ENCODE results near the gene ADAM12.

ADAM12 gene

DNA sequence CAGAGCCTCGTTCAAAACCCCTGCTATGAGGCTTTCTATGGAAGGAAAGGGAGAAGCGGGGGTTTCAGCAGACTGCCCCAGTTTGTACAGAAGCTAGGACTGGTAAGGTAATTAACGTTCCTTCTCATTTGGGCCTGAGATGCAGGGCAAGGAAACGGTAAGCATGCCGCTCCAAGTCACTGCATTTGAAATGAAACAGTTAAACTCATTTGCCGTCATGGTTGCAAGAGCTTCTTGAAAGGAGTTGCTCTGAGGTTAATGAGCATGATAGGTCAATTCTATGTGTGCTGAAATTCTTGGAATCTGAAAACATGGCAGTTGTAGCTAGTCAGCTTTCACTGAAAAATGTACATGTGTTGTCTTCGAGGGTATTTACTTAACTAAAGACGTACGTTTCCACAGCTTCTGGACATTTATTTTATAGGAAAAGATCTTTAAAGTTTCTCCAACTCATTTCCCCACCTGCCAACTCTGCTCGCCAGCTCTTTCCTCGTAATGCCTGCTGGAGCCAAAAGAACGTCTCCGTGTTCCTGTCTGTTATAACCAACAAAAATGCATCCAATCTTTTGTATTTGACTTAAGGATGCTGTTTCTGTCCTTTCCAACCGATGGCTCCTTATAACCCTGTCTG, 73.3 kb downstream of the ADAM12 start:
- TF ChIP-seq, protein P1, sequence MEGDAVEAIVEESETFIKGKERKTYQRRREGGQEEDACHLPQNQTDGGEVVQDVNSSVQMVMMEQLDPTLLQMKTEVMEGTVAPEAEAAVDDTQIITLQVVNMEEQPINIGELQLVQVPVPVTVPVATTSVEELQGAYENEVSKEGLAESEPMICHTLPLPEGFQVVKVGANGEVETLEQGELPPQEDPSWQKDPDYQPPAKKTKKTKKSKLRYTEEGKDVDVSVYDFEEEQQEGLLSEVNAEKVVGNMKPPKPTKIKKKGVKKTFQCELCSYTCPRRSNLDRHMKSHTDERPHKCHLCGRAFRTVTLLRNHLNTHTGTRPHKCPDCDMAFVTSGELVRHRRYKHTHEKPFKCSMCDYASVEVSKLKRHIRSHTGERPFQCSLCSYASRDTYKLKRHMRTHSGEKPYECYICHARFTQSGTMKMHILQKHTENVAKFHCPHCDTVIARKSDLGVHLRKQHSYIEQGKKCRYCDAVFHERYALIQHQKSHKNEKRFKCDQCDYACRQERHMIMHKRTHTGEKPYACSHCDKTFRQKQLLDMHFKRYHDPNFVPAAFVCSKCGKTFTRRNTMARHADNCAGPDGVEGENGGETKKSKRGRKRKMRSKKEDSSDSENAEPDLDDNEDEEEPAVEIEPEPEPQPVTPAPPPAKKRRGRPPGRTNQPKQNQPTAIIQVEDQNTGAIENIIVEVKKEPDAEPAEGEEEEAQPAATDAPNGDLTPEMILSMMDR (IDR thresholded peaks at IDR 0.05; ENCODE audit: control extremely low read depth, extremely low read depth, low read depth, missing control alignments), result no peak

DNA sequence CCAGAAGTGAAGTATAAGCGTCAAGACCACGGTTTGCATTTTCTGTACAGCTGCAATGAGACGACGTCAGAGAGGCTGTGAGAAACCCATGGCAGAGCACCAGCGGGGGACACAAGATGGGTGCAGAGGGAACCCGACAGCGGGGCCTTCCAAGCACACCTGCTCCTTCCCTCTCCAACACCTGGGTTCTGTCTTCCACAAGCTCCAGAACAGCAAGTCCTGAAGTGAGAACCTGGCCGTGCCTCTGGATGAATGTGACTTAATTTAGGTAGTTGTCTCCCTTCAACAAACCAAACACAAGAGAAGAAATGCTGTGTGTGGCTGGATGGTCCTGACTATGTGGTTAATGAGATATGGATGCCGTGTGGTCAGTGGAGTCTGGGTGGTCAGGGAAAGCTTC, 76.1 kb downstream of the ADAM12 start:
- TF ChIP-seq, protein P1 (IDR thresholded peaks at IDR 0.05; ENCODE audit: control extremely low read depth, extremely low read depth, low read depth, missing control alignments), result no peak
- CTCF ChIA-PET, result no interaction called here
- POLR2A ChIA-PET, result no interaction called here
- DNase-seq (ENCODE audit: extremely low spot score), result no peak

More for the DNA sequence above, 73.3 kb downstream of the ADAM12 start:
- ChIA-PET POLR2A (no interaction called here), CTCF (interaction anchor here (0.6 to 1.5 kb wide), 5 partner anchors 9 to 39 kb away, joined by 3 to 5 read pairs (median 3); no protein-coding TSS in a partner anchor)
- DNase-seq (ENCODE audit: extremely low spot score), result no peak

DNA sequence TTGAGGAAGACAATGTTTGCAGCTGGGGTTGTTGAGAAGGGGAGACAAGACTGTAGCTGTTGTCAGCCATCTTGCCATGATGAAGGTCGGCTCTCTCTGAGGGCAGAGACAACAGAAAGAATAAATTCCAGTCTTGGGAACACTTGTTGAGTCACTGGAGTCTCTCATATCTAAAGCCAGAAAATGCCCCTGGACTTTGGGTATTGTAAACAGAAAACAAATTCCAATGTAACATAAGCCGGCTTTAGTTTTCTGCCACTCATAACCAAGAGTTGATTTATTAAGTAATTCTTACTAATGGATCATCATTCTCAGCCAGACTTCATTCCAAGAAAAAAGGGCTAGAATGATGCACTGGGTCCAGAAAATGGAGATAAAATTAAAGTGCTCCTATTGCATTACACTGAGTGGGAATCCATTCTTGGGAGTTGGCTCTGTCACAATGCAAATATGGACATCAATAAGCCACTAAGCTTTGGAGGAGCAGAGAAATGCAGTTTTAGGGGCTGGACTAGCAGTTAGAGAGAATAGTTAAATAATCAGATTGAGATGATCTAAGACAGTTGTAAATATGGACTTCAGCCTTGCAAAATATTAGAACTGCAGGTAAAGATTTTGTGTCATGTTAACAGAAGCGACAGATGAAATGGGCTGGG, 78.9 kb downstream of the ADAM12 start:
- DNase-seq (ENCODE audit: extremely low spot score), result no peak
- ChIA-PET CTCF (interaction anchor here (1.4 kb wide), 1 partner anchor 47 kb away, joined by 3 read pairs; no protein-coding TSS in a partner anchor), POLR2A (no interaction called here)
- TF ChIP-seq, protein P1 (IDR thresholded peaks at IDR 0.05; ENCODE audit: control extremely low read depth, extremely low read depth, low read depth, missing control alignments), result no peak

DNA sequence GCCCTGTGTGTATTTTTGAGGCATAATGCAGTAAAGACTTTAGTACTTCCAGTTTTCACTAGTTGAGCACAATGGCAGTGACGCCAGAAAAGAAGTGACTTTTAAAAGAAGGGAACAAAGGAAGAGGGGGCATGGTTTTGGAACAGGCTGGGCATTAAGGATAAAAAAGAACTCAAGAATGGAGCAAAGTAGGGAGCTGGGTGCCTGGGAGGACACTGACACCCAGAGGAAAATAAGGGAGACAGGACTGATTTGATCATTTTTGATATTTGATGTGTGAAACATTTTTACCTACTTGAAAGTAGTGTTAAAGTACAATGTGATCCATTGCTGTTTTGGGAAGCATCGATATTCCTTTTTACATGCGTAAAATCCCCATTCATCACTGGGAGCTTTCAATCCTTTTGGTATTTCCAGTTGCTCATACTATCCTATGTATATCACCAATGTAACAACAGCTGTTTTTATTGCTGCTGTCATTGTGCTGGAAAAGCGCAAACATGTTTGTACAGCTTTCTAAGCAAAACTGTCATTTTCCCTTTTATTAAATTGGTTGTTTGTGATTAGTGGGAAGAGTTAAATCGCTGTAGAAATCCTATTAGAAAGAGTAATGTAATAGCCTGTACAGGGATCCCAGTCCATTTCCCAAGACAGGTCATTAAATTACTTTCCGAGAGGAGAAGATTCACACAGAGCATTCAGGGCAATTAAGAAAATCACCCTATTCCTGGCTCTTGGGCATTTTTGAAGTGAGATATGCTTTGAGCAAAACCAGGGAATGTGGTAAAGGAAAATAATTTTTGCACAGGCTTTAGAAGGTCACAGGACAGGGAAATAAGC, 85.2 kb downstream of the ADAM12 start:
- ChIA-PET POLR2A (no interaction called here), CTCF (interaction anchor here (0.7 kb wide), 1 partner anchor 12 kb away, joined by 3 read pairs; no protein-coding TSS in a partner anchor)
- TF ChIP-seq, protein P1 (IDR thresholded peaks at IDR 0.05; ENCODE audit: control extremely low read depth, extremely low read depth, low read depth, missing control alignments), result no peak
- DNase-seq (ENCODE audit: extremely low spot score), result no peak

DNA sequence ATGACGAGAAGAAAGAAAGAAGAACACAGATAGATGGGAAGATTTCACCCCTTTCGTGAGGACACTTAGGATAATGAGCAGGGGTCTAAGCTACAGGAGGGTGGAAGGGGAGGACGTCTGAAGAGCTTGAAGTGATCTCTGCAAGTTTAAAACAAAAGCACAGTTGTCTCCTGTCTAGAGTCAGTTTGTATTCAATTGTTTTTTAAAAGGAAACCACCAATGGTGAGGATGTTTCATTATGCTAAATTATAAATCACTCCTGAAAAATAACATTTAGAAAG, 85.9 kb downstream of the ADAM12 start:
- no peak for DNase-seq (ENCODE audit: extremely low spot score)
- POLR2A ChIA-PET, result no interaction called here
- TF ChIP-seq, protein P1 (IDR thresholded peaks at IDR 0.05; ENCODE audit: control extremely low read depth, extremely low read depth, low read depth, missing control alignments), result no peak
- CTCF ChIA-PET, result no interaction called here

DNA sequence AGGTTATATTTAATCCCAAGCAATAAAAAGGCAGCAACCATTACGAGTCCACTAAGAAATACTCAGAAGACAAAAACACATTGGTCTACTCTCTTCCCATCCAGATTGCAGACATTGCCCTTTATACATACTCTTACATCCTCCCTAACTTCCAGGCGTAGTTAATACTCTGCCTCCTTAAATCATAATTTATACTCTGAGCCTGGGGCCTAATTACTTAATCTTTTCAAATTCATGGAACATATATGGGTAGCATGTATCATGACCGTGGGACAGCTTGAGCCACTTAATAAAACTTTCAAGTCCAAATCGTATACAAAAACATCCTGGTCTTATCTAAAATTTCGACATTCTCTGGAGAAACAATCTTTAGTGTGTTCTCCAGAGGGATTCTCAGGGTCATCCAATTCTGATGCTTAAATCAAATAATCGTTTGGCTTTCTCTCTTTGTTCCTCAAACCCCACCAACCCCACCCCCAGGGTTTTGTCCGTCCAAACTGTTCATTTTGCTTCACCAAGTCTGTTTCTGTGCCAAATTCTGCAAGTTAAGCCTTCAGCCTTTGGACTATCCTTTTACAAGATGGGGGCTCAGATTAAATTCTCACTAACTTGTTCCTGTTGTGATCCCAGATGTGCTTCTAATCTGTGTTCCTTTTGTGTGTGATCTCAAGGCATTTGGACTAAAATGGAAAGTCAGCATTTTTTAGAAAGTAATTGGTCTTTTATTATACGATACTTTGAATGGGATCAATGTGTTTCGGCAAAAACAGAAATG, 86.4 kb downstream of the ADAM12 start:
- no peak for DNase-seq (ENCODE audit: extremely low spot score)
- POLR2A ChIA-PET, result no interaction called here
- TF ChIP-seq, protein P1 (IDR thresholded peaks at IDR 0.05; ENCODE audit: control extremely low read depth, extremely low read depth, low read depth, missing control alignments), result no peak
- CTCF ChIA-PET, result no interaction called here
